Pancreas (tissue), 10 donors: ENCODE results near the gene EMC9. TPM values are rescaled to one million over a fixed set of nuclear protein-coding genes. Genes with fewer than 3 reads are reported as not detected.
A peak's percentile ranks its signal among the peaks of the same experiment; 100 is the strongest.

ENCODE experiments used
- ATAC-seq, 4 donors: fragments of 200-7000 bp; cut with Tn5 transposase; one replicate each; pipeline versions ENCODE4 v1.8.0 to v1.9.1; 2020; ENCODE audit warnings: mild to moderate bottlenecking in 4 of 4, moderate library complexity in 4 of 4
- DNase-seq, 6 donors: peaks; one replicate each; pipeline ENCODE4 v3.0.0-alpha.2; 2020
- FAIRE-seq: peaks from 2 replicates; lab custom pipeline; 2012; peaks lifted over from hg19 to GRCh38; lab: Jason Lieb, UNC
- H3K27ac ChIP-seq, 4 donors: fragments of 200-600 bp; sonication (generic); 1 replicate in 3 of 4; 2 replicates in 1 of 4; pipeline versions ENCODE4 v1.5.0 to v1.8.0; 2020
- H3K27me3 ChIP-seq, 4 donors: fragments of 200-600 bp; one replicate each; pipeline ENCODE4 v1.8.0; 2021
- H3K36me3 ChIP-seq, 3 donors: fragments of 200-600 bp; sonication (generic) in 1 of 3; one replicate each; pipeline versions ENCODE4 v1.5.0 to v1.8.0; 2020 to 2021
- H3K4me1 ChIP-seq, 3 donors: fragments of 200-600 bp; one replicate each; pipeline ENCODE4 v1.8.0; 2021
- H3K4me3 ChIP-seq, 4 donors: fragments of 200-600 bp; sonication (generic) in 2 of 4; one replicate each; pipeline versions ENCODE4 v1.5.0 to v1.8.0; 2020 to 2021
- H3K9me3 ChIP-seq, 4 donors: fragments of 200-600 bp; one replicate each; pipeline ENCODE4 v1.8.0; 2021
- WGBS, 2 donors: extraction: QIAGEN DNeasy Blood & Tissue Kit; methylation state at CpG; one replicate each; pipeline ENCODE4 v1.1.7; 2013; 5-methylcytosine and 5-hydroxymethylcytosine counted together
- intact Hi-C, 3 donors: fragments of 100-400 bp; cut with DNase I; formaldehyde crosslinking; loops; one replicate each; pipeline versions ENCODE4 v1.11.1 to v1.14.2; 2022
- polyA plus RNA-seq, 2 donors: library from polyadenylated mRNA; stranded (reverse); fragments of 200-250 nt; gene quantifications; one replicate each; pipeline ENCODE4 v1.2.3, GENCODE V29; 2013
- total RNA-seq, 6 donors: library from RNA; stranded (reverse); fragmentation: NEBNext Ultra II Directional in 4 of 6; extraction: Animal tissue kit (Norgen Biotek cat#: 25700) in 4 of 6; gene quantifications; one replicate each; pipeline versions ENCODE4 v1.2.1 to v1.2.4, GENCODE V29; 2021 to 2023
- TF ChIP-seq, protein P1 (sequence below), 4 donors: fragments of 200-600 bp; sonication (generic) in 3 of 4; IDR thresholded peaks; one replicate each; pipeline versions ENCODE4 v1.5.0 to v1.8.0; 2021; ENCODE audit warnings: antibody characterized with exemption in 4 of 4
- donor health status: healthy with polysubstance abuse.
- donor health status: DM: no; HTN: no; CAD: no; lungs with moderate emphysema.
- donor health status: DM: no; HTN: no; CAD: no.
- donor health status: control.
- donor health status: control.
- donor health status: Bipolar disorder and iron deficiency.
- donor health status: DM: yes; HTN: yes; CAD: no.
- donor health status: DM: no; HTN: no; CAD: no.
- donor health status: DM: no; HTN: no; CAD: no.
- donor health status: DM: yes; HTN: yes; CAD: no.

The EMC9 gene
- total and polyA plus RNA-seq, 8 donors, result 8.1 to 72.6 (median 14.1) TPM

GRCh38 chr14:24144451-24144850, 3.1 kb upstream of the EMC9 start:
- DNase-seq, result no peak
- TF ChIP-seq, protein P1, sequence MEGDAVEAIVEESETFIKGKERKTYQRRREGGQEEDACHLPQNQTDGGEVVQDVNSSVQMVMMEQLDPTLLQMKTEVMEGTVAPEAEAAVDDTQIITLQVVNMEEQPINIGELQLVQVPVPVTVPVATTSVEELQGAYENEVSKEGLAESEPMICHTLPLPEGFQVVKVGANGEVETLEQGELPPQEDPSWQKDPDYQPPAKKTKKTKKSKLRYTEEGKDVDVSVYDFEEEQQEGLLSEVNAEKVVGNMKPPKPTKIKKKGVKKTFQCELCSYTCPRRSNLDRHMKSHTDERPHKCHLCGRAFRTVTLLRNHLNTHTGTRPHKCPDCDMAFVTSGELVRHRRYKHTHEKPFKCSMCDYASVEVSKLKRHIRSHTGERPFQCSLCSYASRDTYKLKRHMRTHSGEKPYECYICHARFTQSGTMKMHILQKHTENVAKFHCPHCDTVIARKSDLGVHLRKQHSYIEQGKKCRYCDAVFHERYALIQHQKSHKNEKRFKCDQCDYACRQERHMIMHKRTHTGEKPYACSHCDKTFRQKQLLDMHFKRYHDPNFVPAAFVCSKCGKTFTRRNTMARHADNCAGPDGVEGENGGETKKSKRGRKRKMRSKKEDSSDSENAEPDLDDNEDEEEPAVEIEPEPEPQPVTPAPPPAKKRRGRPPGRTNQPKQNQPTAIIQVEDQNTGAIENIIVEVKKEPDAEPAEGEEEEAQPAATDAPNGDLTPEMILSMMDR (IDR thresholded peaks at IDR 0.05), result no peak
- H3K4me1 ChIP-seq, result peaks cover 8 to 36% (median 24%) of the 10 kb centered on the region in 3 donors
- H3K27me3 ChIP-seq, result no peaks in the 10 kb centered on the region
- intact Hi-C loops, result no loop called here
- ATAC-seq, result no peak
- H3K4me3 ChIP-seq, result no peak overlapping the region
- H3K36me3 ChIP-seq, result peaks cover 0 to 6% (median 5%) of the 10 kb centered on the region in 3 donors
- no peak for FAIRE-seq
- 68 to 92% methylated on average over 1 of the region's 1 CpG for WGBS, 2 donors
- no peaks in the 10 kb centered on the region for H3K9me3 ChIP-seq
- H3K27ac ChIP-seq, result no peak overlapping the region

GRCh38 chr14:24143511-24143910, 2.1 kb upstream of the EMC9 start:
- intact Hi-C loops, result no loop called here
- no peak overlapping the region for H3K4me3 ChIP-seq
- DNase-seq, result no peak
- peaks cover 8 to 35% (median 31%) of the 10 kb centered on the region in 3 donors for H3K4me1 ChIP-seq
- no peaks in the 10 kb centered on the region for H3K27me3 ChIP-seq
- no peak overlapping the region for H3K27ac ChIP-seq
- no peaks in the 10 kb centered on the region for H3K9me3 ChIP-seq
- 90 to 91% methylated on average over 2 of the region's 2 CpGs for WGBS, 2 donors
- FAIRE-seq, result no peak
- ATAC-seq, result no peak
- TF ChIP-seq, protein P1 (IDR thresholded peaks at IDR 0.05), result no peak
- peaks cover 0 to 8% (median under 1%) of the 10 kb centered on the region in 3 donors for H3K36me3 ChIP-seq

DNA sequence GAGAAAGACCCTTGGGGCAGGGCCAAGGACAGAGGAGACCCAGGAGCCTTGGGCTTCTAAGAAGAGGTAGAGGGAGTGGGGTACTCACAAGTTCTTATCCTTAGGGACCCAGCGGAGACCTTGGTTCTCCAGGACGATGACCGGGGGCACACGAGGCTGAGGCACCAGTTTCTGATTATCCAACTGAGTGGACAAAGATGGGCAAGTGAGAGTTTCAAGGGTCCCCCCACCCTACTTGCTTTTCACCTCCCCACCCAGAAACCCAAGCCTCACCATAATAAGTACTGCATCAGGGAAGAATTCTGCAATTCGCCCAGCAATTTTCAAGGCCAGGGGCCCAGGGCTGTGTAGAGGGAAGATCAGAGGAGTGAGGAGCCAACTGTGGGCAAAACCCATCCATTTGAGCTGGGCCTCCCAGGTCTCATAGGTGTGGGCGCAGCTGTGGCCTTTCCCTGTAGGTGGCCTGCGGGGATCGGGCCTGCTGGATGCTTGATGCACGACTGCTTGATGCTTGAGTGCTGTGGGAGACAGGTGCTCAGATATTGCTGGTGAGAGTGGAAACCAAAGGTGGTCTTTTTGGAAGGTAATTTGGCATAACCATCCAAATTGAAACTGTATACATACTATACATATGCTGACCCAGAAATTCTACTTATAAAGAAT, 2.0 kb downstream of the EMC9 start:
- Histone ChIP-seq H3K4me3 (peak overlapping the region in 2 of 4 donors; percentile 1 to 63), H3K9me3 (no peaks in the 10 kb centered on the region), H3K36me3 (peaks cover 0 to 20% (median 7%) of the 10 kb centered on the region in 3 donors), H3K27me3 (no peaks in the 10 kb centered on the region), H3K27ac (peak overlapping the region in 1 of 4 donors; percentile 86), H3K4me1 (peaks cover 7 to 24% (median 24%) of the 10 kb centered on the region in 3 donors)
- 55 to 60% methylated on average over 9 of the region's 9 CpGs for WGBS, 2 donors
- no peak for ATAC-seq
- intact Hi-C loops, result no loop called here
- TF ChIP-seq, protein P1 (IDR thresholded peaks at IDR 0.05), result no peak
- peak in 1 of 6 donors; percentile 55 for DNase-seq
- no peak for FAIRE-seq

DNA sequence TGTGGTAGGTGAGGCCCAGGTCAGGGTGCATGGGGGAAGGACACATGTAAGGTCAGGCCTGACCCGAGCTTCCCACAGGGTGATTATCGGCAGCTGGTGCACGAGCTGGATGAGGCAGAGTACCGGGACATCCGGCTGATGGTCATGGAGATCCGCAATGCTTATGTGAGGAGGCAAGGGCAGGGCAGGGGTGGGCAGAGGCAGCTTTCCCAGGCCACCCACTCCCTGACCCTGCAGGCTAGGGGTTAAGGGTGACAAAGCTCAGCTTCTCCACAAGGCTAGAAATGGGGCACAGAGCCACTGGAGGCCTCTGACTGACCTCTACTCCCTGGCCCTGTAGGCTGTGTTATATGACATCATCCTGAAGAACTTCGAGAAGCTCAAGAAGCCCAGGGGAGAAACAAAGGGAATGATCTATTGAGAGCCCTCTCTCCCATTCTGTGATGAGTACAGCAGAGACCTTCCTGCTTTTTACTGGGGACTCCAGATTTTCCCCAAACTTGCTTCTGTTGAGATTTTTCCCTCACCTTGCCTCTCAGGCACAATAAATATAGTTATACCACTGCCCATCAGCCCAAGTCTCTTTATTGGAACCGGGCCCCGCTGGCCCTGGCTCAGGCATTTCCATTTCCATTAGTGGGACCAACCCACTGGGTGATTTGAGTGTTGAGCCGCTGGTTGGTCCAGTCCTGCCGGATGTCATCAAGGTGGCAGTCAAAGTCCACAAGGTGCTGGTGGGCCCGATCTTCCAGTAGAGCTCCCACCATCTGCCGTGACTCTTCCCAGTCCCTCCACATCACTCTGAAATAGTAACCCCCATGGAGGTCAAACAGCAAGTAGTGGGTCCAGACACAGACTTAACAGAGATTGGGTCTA, 2.8 kb downstream of the EMC9 start:
- H3K4me3 ChIP-seq, result no peak overlapping the region
- ATAC-seq (no peak), DNase-seq (peak in 1 of 6 donors; percentile 49), FAIRE-seq (no peak)
- no peaks in the 10 kb centered on the region for H3K9me3 ChIP-seq
- H3K27me3 ChIP-seq, result no peaks in the 10 kb centered on the region
- WGBS, 2 donors, result 67 to 69% methylated on average over 13 of the region's 13 CpGs
- intact Hi-C loops, result no loop called here
- peaks cover 7 to 24% (median 23%) of the 10 kb centered on the region in 3 donors for H3K4me1 ChIP-seq
- H3K36me3 ChIP-seq, result peaks cover 0 to 20% (median 7%) of the 10 kb centered on the region in 3 donors
- TF ChIP-seq, protein P1 (IDR thresholded peaks at IDR 0.05), result no peak
- H3K27ac ChIP-seq, result no peak overlapping the region
